GM12874 (cell line): ENCODE measurements around the gene HOMER2.

Experiments
- CTCF ChIP-seq: IDR thresholded peaks from 2 replicates; pipeline ENCODE4 v1.5.1; 2011; ENCODE audit warnings: low read depth, mild to moderate bottlenecking, control low read depth, low read length, moderate library complexity; ENCODE audit not compliant: insufficient read depth

Gene HOMER2

GRCh38 chr15:82904574-82904973 is 47.9 kb downstream of the HOMER2 start:
- no peak for TF ChIP-seq CTCF

GRCh38 chr15:82903511-82903910 is 49.0 kb downstream of the HOMER2 start:
- no peak for TF ChIP-seq CTCF

GRCh38 chr15:82901114-82901805 is 51.3 kb downstream of the HOMER2 start:
- no peak for TF ChIP-seq CTCF

GRCh38 chr15:82900511-82901060 is 51.9 kb downstream of the HOMER2 start:
- TF ChIP-seq CTCF, result no peak

GRCh38 chr15:82898961-82899360 is 53.6 kb downstream of the HOMER2 start:
- TF ChIP-seq CTCF, result no peak

- no peak for TF ChIP-seq CTCF
Measured at GRCh38 chr15:82895983-82896382, 56.5 kb downstream of the HOMER2 start.

- no peak for TF ChIP-seq CTCF
Measured at GRCh38 chr15:82894971-82895520, 57.5 kb downstream of the HOMER2 start.
